IMR-90 (cell line): Measurements from ENCODE around the gene CD96.

Experiments used
- BHLHE40 ChIP-seq: fragments of 150-350 bp; IDR thresholded peaks from 2 replicates; pipeline ENCODE4 v1.6.1; 2016; ENCODE audit warnings: mild to moderate bottlenecking, low read depth, low read length
- CEBPB ChIP-seq: IDR thresholded peaks from 2 replicates; pipeline ENCODE4 v1.6.1; 2012; ENCODE audit warnings: low read depth, low read length, improper control_type of control experiment
- ELK1 ChIP-seq: fragments of 150-350 bp; IDR thresholded peaks from 2 replicates; pipeline ENCODE4 v1.6.1; 2016; ENCODE audit warnings: low read depth, mild to moderate bottlenecking, low read length, moderate library complexity, borderline replicate concordance
- MXI1 ChIP-seq: IDR thresholded peaks from 2 replicates; pipeline ENCODE4 v1.6.1; 2012; ENCODE audit warnings: low read depth, mild to moderate bottlenecking, low read length, moderate library complexity, borderline replicate concordance
- POLR2A ChIP-seq: IDR thresholded peaks from 2 replicates; pipeline ENCODE4 v1.6.1; 2012; ENCODE audit warnings: mild to moderate bottlenecking, low read depth, low read length
- RAD21 ChIP-seq: IDR thresholded peaks from 2 replicates; pipeline ENCODE4 v1.6.1; 2012; ENCODE audit warnings: low read length, improper control_type of control experiment
- RCOR1 ChIP-seq: IDR thresholded peaks from 2 replicates; pipeline ENCODE4 v1.6.1; 2012; ENCODE audit warnings: mild to moderate bottlenecking, low read length, improper control_type of control experiment; ENCODE audit not compliant: insufficient replicate concordance
- TF ChIP-seq, protein P1 (sequence below): conservative IDR thresholded peaks from 2 replicates; pipeline ENCODE4 v1.5.1; 2012; ENCODE audit warnings: mild to moderate bottlenecking, low read depth, low read length, improper control_type of control experiment

- no peak for TF ChIP-seq RCOR1
- TF ChIP-seq, protein P1, sequence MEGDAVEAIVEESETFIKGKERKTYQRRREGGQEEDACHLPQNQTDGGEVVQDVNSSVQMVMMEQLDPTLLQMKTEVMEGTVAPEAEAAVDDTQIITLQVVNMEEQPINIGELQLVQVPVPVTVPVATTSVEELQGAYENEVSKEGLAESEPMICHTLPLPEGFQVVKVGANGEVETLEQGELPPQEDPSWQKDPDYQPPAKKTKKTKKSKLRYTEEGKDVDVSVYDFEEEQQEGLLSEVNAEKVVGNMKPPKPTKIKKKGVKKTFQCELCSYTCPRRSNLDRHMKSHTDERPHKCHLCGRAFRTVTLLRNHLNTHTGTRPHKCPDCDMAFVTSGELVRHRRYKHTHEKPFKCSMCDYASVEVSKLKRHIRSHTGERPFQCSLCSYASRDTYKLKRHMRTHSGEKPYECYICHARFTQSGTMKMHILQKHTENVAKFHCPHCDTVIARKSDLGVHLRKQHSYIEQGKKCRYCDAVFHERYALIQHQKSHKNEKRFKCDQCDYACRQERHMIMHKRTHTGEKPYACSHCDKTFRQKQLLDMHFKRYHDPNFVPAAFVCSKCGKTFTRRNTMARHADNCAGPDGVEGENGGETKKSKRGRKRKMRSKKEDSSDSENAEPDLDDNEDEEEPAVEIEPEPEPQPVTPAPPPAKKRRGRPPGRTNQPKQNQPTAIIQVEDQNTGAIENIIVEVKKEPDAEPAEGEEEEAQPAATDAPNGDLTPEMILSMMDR, result no peak
- no peak for TF ChIP-seq ELK1
- no peak for TF ChIP-seq RAD21
- no peak for TF ChIP-seq POLR2A
- no peak for TF ChIP-seq MXI1
- TF ChIP-seq BHLHE40, result no peak
- no peak for TF ChIP-seq CEBPB
Observed at GRCh38 chr3:111684640-111685039, 142.6 kb downstream of the CD96 start.
